Left ventricle myocardium inferior (tissue), 1 donor: ENCODE data around the gene NBDY. TPM values are rescaled to one million over a fixed set of nuclear protein-coding genes. Genes with fewer than 3 reads are reported as not detected.

ENCODE experiments used
- DNase-seq: peaks from one replicate; pipeline ENCODE4 v3.0.0-alpha.2; 2020
- H3K27ac ChIP-seq: fragments of 200-600 bp; replicated peaks from 2 replicates; pipeline ENCODE4 v1.8.0; 2021
- H3K27me3 ChIP-seq: fragments of 200-600 bp; 2 replicates; pipeline ENCODE4 v1.8.0; 2021; ENCODE audit warnings: low read depth
- H3K36me3 ChIP-seq: fragments of 200-600 bp; 2 replicates; pipeline ENCODE4 v1.8.0; 2021
- H3K4me1 ChIP-seq: fragments of 200-600 bp; 2 replicates; pipeline ENCODE4 v1.8.0; 2021
- H3K4me3 ChIP-seq: fragments of 200-600 bp; 2 replicates; pipeline ENCODE4 v1.8.0; 2021; ENCODE audit warnings: mild to moderate bottlenecking, moderate library complexity
- H3K9me3 ChIP-seq: fragments of 200-600 bp; replicated peaks from 2 replicates; pipeline ENCODE4 v1.8.0; 2021
- CTCF ChIP-seq: fragments of 200-600 bp; IDR thresholded peaks from 2 replicates; pipeline ENCODE4 v1.8.0; 2021; ENCODE audit warnings: antibody characterized with exemption, mild to moderate bottlenecking, borderline replicate concordance
- intact Hi-C: fragments of 100-400 bp; cut with micrococcal nuclease; formaldehyde crosslinking; loops from one replicate; pipeline ENCODE4 v1.11.0; 2022
- total RNA-seq: library from RNA; stranded (reverse); fragmentation: NEBNext Ultra II Directional; extraction: Animal tissue kit (Norgen Biotek cat#: 25700); gene quantifications from one replicate; pipeline ENCODE4 v1.2.1, GENCODE V29; 2021
- donor health status: DM: no; HTN: yes; CAD: no; lungs with severe emphysema.

NBDY gene
- total RNA-seq, 1 donor from 2014 or later, result 26.5 TPM

GRCh38 chrX:56853436-56853835 lies 124.4 kb downstream of the NBDY start:
- intact Hi-C loops, result no loop called here
- Histone ChIP-seq H3K9me3 (peaks cover 15% of the 10 kb centered on the region), H3K36me3 (no peaks in the 10 kb centered on the region), H3K4me3 (no peak overlapping the region), H3K27me3 (no peaks in the 10 kb centered on the region), H3K4me1 (no peaks in the 10 kb centered on the region), H3K27ac (no peak overlapping the region)
- no peak for DNase-seq
- TF ChIP-seq CTCF, result no peak

GRCh38 chrX:56857042-56857441 lies 128.0 kb downstream of the NBDY start:
- H3K36me3 ChIP-seq, result no peaks in the 10 kb centered on the region
- intact Hi-C loops, result no loop called here
- no peak overlapping the region for H3K27ac ChIP-seq
- no peak overlapping the region for H3K4me3 ChIP-seq
- H3K9me3 ChIP-seq, result no peaks in the 10 kb centered on the region
- H3K4me1 ChIP-seq, result no peaks in the 10 kb centered on the region
- no peak for DNase-seq
- H3K27me3 ChIP-seq, result no peaks in the 10 kb centered on the region
- TF ChIP-seq CTCF, result no peak

- DNase-seq, result no peak
- Histone ChIP-seq H3K9me3 (no peaks in the 10 kb centered on the region), H3K4me3 (no peak overlapping the region), H3K27me3 (no peaks in the 10 kb centered on the region), H3K4me1 (no peaks in the 10 kb centered on the region), H3K27ac (no peak overlapping the region), H3K36me3 (no peaks in the 10 kb centered on the region)
- intact Hi-C loops, result no loop called here
- TF ChIP-seq CTCF, result no peak
Observed at GRCh38 chrX:56860888-56861287, 131.8 kb downstream of the NBDY start.

Other genes with a start within 250 kb of the NBDY start
- gene UBQLN2, start 165.6 kb upstream of the NBDY start, total RNA-seq, result 34.5 TPM